K562 treated with DMSO at 1 percent for 48 hours (cell line): ENCODE data around the gene CARNS1. TPM values are rescaled to one million over a fixed set of nuclear protein-coding genes. Genes with fewer than 3 reads are reported as not detected.

Source experiments
- total RNA-seq: library from RNA; unstranded; fragments of 300-600 nt; gene quantifications from 2 replicates; pipeline ENCODE4 v1.2.3, GENCODE V29; 2022; ENCODE audit warnings: low replicate concordance; ENCODE audit errors: extremely low read depth

CARNS1 gene, protein sequence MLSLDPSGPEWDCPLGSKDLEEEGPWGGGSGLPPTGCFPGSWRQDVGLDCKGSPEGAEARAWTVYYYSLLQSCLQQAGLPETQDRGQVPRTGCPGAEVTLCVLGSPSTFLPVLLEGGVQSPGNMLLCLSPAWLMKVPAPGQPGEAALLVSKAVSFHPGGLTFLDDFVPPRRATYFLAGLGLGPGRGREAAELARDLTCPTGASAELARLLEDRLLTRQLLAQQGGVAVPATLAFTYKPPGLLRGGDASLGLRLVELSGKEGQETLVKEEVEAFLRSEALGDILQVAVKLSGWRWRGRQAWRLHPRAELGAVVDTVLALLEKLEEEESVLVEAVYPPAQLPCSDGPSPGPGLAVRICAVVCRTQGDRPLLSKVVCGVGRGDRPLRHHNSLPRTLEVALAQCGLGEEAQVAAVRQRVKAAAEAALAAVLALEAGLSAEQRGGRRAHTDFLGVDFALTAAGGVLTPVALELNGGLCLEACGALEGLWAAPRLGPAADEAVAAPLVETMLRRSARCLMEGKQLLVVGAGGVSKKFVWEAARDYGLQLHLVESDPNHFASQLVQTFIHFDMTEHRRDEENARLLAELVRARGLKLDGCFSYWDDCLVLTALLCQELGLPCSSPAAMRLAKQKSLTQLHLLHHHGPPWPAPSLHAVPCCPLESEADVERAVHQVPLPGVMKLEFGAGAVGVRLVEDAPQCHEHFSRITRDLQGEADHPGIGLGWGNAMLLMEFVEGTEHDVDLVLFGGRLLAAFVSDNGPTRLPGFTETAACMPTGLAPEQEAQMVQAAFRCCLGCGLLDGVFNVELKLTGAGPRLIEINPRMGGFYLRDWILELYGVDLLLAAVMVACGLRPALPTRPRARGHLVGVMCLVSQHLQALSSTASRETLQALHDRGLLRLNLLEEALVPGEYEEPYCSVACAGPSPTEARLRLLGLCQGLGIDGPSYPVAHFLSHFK
- not detected in 2 replicates for total RNA-seq

DNA sequence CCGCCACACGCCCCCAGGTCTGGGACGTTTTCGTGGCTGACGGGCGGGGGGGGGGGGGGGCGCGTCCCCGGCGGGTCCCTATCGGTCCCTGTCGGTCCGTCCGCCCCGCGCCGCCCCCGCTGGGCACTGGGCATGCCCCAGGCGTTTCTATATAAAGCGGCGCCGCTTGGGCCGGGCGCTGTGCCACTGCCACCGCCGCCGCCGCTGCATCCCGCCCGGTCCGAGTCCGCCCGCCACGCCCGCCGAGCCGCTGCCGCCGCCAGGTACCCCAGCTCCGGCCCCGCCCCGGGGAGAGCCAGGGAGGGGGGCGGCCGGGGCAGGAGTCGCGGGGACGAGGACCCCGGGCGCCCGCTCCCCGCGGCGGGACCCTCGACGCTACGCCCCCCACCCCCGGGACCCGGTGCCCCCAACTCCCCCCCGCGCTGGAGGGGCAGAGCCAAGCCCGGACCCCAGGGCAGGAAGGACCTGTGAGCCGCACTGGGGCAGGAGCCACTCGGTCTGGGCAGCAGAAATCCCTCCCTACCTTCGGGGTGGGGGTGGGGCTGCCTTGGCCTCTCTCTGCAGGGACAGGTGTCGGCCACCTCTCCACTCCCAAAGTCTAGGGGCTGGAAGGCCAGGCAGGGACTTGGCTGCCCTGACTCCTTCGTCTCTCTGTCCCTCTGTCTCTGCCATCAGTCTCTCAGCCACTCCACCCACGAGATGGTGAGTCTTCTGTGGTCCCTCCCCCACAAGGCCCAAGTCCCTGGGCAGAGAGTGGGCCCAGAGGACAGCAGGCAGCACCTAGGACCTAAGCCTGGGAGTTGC is at the start of gene CARNS1:
CARNS1 (plus strand) TSS at position 178 of the 804 bp plus-strand sequence; CDS start at position 700, 522 bp downstream.

DNA sequence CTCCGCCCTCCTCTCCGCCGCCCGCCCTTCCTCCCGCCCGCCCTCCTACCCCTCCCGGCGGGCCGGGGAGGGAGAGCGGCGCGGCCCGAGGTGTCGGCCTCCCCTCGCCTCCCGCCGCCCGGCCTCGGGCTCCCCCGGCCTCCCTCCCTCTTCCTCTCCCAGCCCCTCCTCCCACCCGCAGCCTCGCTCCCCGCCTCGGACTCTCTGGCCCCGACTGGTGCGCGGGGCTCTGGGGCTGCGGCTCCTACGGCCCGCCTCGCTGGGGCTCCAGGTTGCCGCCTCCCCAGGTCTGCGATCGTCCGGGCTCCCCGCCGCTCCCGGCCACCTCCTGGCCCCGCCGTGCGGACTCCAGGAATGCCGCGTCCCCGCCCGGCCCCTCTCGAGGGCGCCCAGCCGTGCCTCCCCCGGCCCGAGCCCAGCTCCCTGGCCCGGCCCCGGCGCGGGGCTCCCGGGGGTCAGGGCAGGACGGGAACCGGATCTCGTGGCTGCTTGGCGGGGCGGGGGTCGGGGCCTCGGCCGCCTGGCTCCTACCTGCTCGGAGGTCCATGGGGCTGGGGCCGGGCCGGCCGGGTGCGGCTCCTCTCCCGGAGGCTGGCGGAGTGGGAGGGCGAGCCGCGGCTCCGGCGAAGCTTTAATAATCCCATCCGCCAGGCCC is 42.4 kb upstream of the CARNS1 start, which contains the start of gene CLCF1:
CLCF1 (minus strand) TSS at position 606 of the 655 bp plus-strand sequence; CDS start at position 547, 59 bp downstream.

GRCh38 chr11:67391304-67392182 is 23.9 kb upstream of the CARNS1 start, which contains the start of gene RAD9A:
TSS of gene RAD9A (plus strand) at chr11:67391986. CDS start at chr11:67392045, 59 bp downstream.

GRCh38 chr11:67401495-67402191 is 13.8 kb upstream of the CARNS1 start, which contains the start of gene PPP1CA:
TSS of gene PPP1CA (minus strand) at chr11:67401858. CDS start at chr11:67401782, 76 bp downstream.

DNA sequence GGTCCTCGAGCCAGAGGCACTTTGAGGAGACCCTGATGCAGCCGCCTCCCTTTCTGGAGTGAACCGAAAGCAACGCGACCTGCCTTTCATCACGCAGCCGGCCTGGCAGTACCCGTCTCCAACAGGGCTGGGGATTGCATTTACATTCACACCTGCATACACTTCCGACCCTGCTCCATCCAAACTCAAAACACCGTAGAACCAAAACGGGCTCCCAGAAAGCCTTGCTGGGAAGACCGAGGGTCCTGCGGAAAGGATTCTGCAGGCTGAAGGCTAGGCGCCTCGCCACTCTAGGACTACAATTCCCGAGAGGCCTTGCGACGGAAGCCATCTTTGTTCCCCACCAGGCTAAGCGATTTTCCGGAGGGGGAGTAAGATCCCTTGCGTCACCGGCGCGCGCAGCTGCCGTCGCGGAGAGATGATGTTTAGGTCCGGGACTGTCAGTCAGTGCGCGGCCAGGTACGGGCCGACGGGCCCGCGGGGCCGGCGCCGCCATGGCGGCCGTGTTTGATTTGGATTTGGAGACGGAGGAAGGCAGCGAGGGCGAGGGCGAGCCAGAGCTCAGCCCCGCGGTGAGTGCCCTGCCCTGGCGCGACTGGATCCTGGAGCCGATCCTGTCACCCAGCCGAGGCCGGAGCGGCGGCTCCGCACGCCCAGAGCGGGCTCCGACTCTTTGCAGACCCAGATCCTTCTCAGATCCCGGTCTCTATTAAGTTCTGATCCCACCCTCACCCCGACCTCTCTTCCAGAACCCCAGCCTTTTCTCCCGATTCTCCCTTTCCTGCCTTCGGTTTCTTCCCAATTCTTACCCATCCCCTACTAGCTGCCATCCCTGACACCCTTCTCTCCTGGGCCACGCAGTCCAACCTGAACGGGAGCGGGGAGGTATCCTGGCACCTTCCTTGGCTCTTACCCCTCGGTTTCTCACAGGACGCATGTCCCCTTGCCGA is 12.8 kb downstream of the CARNS1 start, which contains the start of gene RPS6KB2:
RPS6KB2 (plus strand) TSS at position 443 of the 950 bp plus-strand sequence; CDS start at position 495, 52 bp downstream.

DNA sequence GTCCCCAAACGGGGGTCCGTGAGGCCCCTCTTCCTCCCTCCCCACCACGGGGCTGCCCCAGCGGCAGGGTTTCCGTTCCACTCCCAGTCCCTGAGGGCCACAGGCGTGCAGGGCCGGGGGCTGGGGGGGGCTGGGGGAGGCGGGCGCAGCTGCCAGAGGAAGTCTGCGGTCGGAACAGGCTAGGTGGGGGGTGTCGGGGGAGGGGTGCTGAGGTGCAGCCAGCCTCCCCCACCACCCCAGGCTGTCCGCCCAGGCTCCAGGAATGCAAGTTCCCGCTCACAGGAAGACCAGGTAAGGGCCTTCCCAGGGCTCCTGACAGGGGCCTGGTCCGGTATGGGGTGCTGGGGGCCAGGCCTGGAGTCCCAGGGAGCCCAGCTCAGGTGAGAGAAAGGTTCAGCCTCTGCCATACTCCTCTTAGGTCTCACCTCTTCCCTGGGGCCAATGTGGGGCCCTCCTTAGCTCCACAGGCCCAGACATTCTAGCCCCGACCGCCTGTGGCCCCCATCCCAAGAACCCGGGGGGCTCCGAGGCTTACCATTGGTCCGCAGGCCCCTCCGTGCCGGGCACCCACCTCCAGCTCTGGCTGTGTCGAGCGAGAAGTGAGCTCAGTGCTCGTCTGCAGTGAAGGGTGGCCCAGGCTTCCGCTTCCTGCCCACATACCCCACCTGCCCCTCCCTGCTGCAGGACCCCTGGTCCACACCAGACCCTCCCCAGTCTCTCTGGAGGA is 21.8 kb downstream of the CARNS1 start, which contains the start of gene PTPRCAP:
PTPRCAP (minus strand) TSS at position 601 of the 727 bp plus-strand sequence; CDS start at position 538, 63 bp downstream.

GRCh38 chr11:67452141-67452952 is 36.9 kb downstream of the CARNS1 start, which contains the start of gene GPR152:
TSS of gene GPR152 (minus strand) at chr11:67452729. CDS start at chr11:67452724, 5 bp downstream.

GRCh38 chr11:67455054-67455453 is 39.6 kb downstream of the CARNS1 start, which contains the start of gene CABP4:
TSS of gene CABP4 (plus strand) at chr11:67455354. CDS start at chr11:67455424, 70 bp downstream.

DNA sequence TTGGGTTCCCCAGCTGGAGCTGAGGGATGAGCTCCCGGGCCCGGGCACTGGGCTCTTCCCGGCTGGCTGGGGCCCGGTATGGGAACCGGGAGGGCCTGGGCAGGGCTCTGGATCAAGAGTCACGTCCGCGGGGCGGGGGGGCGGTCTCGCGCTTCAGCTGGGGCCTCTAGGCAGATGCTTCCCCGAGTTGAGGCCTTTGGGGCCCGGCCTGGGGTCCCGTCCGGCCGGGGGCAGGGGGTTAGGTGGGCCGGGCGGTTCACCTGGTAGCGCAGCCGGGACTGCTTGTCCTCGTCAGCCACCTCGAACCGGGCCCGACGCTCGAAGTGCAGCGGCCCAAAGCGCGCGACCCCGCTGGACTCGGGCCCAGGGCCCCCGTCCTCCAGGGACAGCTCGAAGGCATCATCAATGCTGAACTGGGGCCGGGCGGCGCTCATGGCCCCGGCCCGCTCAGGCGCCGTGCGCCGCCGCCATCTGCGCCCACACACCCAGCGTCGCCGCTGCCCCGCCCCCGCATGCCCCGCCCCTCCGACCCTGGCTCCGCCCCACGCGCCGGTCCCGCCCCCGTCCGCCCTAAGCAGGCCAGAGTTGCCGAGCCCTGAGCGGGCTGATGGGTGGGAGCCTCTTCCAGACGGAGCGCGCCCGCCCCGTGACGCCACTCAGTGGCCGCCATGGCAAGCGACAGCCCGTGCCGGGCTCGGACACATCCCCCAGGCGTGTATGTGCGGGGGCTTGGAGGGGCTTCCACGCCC is 53.5 kb downstream of the CARNS1 start, which contains the start of gene TMEM134:
TMEM134 (minus strand) TSS at position 493 of the 749 bp plus-strand sequence; CDS start at position 434, 59 bp downstream.

Other genes with a start within 250 kb of the CARNS1 start
- gene GRK2, start 149.2 kb upstream of the CARNS1 start, total RNA-seq: 509 TPM in 1 of 2 replicates, not detected in the other
- not detected in 2 replicates for gene ANKRD13D, start 126.4 kb upstream of the CARNS1 start, total RNA-seq
- gene SSH3, start 112.1 kb upstream of the CARNS1 start, total RNA-seq: not detected in 2 replicates
- gene POLD4, start 62.1 kb upstream of the CARNS1 start, total RNA-seq: not detected in 2 replicates
- gene CLCF1, start 42.1 kb upstream of the CARNS1 start, total RNA-seq: not detected in 2 replicates
- not detected in 2 replicates for gene RAD9A, start 23.7 kb upstream of the CARNS1 start, total RNA-seq
- gene PPP1CA, start 13.8 kb upstream of the CARNS1 start, total RNA-seq: 468 TPM in 1 of 2 replicates, not detected in the other
- not detected in 2 replicates for gene TBC1D10C, start 11.6 kb upstream of the CARNS1 start, total RNA-seq
- gene RPS6KB2, start 12.8 kb downstream of the CARNS1 start, total RNA-seq: not detected in 2 replicates
- not detected in 2 replicates for gene PTPRCAP, start 22.0 kb downstream of the CARNS1 start, total RNA-seq
- 458 TPM in 1 of 2 replicates, not detected in the other for gene CORO1B, start 27.8 kb downstream of the CARNS1 start, total RNA-seq
- not detected in 2 replicates for gene GPR152, start 37.1 kb downstream of the CARNS1 start, total RNA-seq
- gene CABP4, start 39.7 kb downstream of the CARNS1 start, total RNA-seq: not detected in 2 replicates
- not detected in 2 replicates for gene TMEM134, start 53.6 kb downstream of the CARNS1 start, total RNA-seq
- not detected in 2 replicates for gene AIP, start 67.3 kb downstream of the CARNS1 start, total RNA-seq
- not detected in 2 replicates for gene PITPNM1, start 89.7 kb downstream of the CARNS1 start, total RNA-seq
- not detected in 2 replicates for gene CDK2AP2, start 92.5 kb downstream of the CARNS1 start, total RNA-seq
- not detected in 2 replicates for gene CABP2, start 107.8 kb downstream of the CARNS1 start, total RNA-seq
- gene GSTP1, start 168.1 kb downstream of the CARNS1 start, total RNA-seq: 2,352 TPM in 1 of 2 replicates, not detected in the other
- gene NDUFV1, start 191.3 kb downstream of the CARNS1 start, total RNA-seq: not detected in 2 replicates
- not detected in 2 replicates for gene NUDT8, start 214.3 kb downstream of the CARNS1 start, total RNA-seq
- not detected in 2 replicates for gene TBX10, start 224.1 kb downstream of the CARNS1 start, total RNA-seq
- not detected in 2 replicates for gene ACY3, start 235.1 kb downstream of the CARNS1 start, total RNA-seq